DMS 273 (cell line): ENCODE measurements around the gene SGK2.

Source experiments
- DNase-seq: peaks from one replicate; lab custom pipeline; 2025; ENCODE audit not compliant: unreplicated experiment; lab: John Stamatoyannopoulos, UW

Gene SGK2

DNA sequence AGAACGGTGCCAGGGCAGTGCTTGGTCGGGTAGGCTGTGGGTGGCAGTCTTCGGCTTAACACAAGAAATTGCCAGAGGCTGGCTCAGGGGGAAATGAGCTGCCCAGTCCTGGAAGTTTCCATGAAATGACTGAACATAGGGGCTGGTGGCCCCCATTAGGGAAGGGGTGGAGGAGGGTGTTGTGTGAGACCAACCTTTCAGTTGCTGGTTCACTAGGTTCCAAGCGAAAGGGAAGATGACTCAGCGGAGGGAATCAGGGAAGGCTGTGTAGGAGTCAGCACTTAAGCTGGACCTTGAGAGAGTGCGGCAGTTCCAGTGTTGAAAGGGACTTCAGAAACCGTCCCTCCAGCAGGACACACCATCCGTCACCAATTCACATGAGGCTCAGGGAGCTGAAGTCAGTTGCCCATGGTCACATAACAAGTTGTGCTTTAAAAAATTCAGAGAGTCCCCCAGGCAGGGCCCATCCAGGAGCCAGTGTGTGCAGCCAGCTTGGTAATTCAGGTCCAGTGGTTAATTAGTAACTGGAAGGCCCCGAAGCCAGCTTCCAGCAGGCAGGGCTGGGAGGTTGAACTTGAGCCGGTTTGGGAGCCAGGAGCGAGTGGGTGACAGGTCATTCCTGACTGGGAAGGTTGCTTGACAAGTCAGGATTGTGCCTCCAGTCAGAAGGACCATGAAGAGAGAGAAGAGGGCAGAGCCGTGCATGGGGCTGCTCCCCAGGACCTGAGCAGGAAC lies at the start of gene SGK2:
SGK2 (plus strand) TSS at position 616 of the 735 bp plus-strand sequence. CDS start 7,469 bp downstream, outside the sequence.
- no peak for DNase-seq

- no peak for DNase-seq
Observed at GRCh38 chr20:43511879-43512278, 46.9 kb upstream of the SGK2 start.

GRCh38 chr20:43513372-43513930 lies 45.4 kb upstream of the SGK2 start:
- no peak for DNase-seq

DNA sequence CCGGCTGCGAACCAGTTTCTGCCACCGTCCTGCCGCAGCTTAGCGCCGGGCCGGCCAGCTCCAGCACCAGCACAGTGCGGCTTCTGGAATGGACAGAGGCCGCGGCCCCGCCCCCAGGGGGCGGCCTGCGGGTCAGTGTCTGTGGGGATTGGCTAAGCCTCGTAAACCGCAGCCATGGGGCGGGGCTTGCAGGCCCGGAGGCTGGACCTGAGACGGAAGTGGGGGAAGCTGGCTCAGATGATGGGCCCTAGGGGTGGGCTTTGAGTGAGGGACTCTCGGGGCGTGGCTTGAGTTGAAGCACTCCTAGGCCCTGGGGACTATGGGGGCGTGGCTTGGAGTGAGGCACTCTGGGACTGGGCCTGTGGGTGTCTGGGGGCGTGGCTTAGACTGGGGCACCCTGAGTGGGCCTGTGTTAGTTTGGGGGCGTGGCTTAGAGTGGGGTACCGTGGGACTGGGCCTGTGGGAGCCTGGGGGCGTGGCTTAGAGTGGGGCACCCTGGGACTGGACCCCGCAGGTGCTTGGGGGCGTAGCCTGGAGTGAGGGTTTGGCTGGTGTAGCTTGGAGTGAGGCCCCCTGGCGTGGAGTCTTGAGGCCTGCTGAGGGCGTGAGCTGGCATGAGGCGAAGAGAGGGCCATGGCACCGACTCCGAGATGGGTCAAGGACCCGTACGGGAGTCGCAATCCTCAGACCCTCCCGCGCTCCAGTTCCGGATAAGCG lies 44.7 kb upstream of the SGK2 start:
- peak; percentile 96 for DNase-seq

DNA sequence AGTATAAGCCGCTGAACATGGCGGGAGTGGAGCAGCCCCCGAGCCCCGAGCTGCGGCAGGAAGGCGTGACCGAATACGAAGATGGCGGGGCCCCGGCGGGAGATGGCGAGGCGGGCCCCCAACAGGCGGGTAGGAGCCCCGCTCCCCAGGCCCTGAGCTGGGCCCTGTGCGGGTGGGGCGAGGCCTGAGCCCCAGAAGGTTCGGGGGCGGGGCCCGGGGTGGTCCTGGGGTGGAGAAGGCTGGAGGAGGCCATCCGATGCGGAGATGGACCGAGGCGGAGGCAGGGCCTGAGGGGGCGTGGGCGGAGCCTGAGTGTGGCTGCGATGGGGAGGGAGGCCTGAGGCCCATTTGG lies 44.2 kb upstream of the SGK2 start:
- peak; percentile 52 for DNase-seq

DNA sequence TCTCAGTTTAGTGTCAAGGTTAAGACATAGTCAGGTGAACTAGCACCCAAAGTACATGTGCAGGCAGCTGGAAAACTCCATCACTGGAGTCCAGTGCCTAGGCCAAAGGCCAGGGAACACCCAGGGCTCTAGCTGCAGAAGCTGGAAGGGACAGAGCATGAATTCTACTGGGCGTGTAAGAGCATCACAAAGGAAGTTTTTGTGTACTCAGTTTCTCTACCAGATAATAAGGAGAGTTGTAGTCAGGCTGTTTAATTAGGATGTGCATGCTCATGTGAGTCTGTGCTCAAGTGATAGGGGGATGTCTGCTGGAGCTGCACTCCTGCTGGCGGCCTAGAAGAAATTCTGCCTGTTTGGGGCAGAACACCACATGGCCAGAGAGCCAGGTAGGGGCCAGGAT lies 43.2 kb upstream of the SGK2 start:
- DNase-seq, result no peak

DNA sequence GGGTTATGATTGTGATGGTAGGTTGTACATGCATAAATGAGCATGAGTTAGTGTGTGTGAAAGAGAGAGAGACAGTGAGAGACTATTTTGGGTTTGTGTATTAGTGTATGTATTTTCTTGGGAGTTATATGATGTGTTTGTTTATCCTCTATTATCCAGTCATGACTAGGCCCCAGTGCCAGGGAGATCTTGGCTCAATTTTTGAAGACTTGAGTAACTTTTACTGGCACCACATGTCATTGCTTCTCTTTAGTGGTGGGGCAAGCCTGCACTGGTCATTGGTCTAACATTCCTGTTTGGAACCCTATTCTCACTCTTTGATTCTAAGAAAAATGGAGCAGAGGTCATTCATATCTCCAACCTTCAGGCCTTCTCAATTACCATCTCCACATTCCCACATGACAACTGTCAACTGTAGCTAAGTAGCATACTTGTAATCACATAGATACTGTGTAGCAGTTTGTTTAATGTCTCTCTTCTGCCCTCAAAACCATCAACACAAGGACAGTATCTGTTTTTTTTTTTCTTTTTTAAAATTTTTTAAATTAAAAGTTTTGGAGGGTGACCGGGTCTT lies 42.5 kb upstream of the SGK2 start:
- DNase-seq, result no peak

DNA sequence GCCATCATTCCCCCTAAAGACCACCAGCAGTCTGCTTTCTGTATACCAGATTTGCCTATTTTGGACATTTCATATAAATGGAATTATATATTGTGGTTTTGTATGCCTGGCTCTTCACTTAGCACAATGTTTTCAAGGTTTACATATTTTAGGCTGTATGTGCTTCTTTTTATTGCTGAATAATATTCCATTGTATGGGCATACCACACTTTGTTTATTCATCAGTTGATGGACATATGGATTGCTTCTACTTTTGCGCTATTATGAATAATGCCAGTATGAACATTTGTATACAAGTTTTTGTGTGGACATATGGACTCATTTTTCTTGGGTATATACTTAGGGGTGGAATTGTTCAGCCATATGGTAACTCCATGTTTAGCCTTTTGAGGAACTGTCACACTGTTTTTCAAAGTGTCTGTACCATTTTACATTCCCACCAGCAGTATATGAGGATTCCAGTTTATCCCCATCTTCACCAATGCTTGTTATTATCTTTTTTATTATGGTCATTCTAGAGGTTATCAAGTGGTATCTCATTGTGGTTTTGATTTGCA lies 38.7 kb upstream of the SGK2 start:
- DNase-seq, result no peak

DNA sequence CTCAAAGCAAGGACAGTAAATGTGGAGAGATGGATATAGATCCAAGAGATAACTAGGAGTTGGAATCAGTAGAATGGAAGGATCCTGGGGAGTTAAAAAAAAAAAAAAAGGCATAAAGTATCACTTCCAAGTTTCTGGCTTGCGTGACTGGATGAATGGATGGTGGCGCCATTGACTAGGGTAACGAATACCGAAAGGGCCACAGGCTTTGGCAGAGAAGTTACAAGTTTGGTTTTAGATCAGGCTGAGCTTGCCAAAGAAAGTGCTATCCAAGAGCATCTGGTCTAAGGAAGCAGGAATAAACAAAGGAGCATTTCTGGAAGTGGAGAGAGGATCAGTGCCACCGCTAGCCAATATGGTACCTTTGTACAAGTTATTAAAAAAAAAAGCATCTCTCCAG lies 33.8 kb upstream of the SGK2 start:
- no peak for DNase-seq

- no peak for DNase-seq
Observed at GRCh38 chr20:43528258-43528875, 30.5 kb upstream of the SGK2 start.

DNA sequence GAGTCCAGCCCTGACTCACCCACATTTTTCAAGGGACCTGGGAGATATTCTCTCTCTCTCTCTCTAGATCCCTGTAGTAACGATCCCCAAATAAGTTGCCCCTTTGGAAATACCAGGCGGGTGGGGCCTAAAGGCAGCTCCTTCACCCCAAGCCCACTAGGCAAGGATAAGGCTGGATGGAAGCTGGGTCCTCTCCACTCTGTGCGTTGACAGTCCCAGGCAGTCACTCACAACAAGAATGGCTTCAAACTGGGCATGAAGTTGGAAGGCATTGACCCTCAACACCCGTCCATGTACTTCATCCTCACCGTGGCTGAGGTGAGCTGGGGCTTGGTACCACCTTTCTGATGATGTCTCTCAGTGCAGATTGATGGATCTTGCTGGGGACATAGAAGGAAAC lies 29.8 kb upstream of the SGK2 start:
- DNase-seq, result no peak

DNA sequence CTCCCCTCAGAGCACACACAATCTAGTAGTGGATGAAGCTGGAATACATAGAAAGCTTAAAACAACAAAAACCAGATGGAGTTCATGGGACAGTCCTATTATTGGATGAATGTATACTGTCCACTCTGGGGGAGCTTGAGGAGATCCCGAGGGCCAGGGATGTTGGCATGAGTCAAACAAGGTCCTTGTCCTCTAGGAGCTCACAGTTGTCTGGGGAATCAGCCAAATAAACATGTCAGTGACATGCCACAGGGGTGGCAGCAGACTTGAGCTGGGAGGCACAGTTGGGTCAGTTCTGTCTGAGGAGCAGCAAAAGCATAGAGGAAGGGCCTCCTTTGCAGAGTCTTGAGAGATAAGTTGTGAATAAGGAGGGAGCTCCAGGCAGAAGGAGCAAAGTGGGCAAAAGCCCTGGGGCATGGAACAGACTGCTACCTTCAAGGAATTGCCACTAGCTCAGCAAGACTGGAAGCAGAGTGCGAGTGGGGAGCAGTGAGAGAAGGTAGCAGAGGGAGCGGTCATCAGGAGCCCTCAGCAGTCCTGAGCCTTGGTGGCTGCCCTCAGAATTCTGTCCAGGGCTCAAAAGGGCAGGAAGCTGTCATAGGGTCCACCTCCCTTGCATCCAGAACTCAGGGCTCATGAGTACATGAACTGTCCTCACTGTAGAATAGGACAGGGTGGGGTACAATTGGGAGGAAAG lies 29.2 kb upstream of the SGK2 start:
- DNase-seq, result no peak

DNA sequence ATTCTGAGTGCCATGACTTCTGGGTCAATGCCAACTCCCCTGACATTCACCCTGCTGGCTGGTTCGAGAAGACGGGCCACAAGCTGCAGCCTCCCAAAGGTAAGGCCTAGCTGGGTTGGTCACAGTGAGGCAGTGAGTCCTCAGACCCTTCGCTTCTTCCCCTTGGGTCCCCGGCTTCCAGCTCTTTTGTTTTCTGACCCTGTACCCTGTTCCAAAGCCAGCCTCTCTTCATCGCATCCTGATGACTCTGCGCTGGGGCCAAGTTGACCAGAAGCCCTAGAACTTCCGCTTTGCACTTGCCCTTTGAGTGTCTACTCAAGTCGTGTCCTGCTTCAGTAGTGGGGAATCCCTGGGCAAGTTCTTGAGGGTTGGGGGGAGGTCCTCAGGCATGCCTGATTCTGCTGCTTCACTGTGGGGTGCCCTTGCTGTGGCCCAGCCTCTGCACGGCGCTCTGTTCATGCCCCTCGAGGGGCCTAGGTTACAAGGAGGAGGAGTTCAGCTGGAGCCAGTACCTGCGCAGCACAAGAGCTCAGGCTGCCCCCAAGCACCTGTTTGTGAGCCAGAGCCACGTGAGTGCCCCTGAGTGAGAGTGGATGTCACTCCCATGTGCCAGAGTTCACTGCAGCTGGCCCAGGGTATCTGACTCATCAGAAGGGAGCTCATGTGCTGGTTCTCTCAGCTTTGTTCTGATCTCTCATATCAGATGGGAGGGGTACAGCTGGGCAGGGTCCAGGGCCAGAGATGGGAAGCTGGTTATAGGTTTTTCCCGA lies 28.3 kb upstream of the SGK2 start:
- DNase-seq, result no peak

DNA sequence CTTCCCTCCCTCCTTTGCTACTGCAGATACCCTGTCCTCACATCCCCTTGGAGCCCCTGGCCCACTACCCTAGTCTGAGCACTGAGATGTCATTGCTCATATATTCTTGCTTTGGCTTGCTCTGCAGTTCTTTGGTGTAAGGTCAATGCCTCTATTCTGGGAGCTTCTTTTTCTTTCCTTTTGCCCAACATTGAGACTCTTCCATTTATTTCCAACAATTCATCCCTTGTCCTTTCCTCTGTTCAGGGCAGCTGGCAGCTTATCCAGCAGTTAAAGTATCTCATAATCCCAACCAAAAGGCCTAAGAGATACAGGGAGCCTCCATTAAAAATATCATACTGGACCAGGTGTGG lies 27.8 kb upstream of the SGK2 start:
- DNase-seq, result no peak

DNA sequence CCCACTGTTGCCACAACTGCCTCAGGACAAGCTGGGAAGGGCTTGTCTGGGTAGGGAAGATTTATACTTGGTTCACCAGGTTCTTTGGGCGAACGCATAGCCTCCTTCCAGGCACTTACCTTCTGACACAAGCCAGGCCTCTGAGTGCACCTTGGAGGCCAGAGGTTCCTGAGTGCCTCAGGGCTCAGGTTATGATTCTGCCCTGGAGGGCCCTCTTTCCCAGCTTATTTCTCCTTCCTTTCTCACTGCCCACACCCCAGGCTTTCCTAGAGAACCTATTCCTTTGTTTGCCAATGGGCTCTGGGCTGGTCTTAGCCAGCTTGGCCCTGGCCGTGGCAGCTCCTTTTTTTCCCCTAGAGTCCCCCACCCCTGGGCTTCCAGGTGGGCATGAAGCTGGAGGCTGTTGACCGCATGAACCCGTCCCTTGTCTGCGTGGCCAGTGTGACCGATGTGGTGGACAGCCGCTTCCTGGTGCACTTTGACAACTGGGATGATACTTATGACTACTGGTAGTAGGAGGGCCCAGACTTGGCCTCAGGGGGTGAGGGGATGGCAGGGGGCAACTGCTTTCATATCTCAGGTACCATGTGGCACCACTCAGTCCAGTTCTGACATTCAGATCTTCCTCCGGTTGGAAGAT lies 26.3 kb upstream of the SGK2 start:
- no peak for DNase-seq

DNA sequence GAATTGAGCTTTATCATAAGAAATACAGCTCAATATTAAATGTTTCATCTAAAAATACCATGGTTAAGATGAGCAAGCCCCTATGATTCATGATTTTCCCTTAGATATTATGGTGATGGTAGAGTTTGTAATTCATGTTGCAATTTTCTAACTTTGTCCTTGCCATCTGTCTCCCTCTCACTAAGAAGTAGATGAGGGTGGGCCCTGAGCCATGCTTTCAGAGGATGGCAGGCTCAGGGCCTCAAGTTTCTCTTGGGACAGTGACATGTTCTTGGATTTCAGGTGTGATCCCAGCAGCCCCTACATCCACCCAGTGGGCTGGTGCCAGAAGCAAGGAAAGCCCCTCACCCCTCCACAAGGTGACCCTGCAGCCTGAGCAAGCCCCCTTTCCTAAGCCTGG lies 25.8 kb upstream of the SGK2 start:
- no peak for DNase-seq

DNA sequence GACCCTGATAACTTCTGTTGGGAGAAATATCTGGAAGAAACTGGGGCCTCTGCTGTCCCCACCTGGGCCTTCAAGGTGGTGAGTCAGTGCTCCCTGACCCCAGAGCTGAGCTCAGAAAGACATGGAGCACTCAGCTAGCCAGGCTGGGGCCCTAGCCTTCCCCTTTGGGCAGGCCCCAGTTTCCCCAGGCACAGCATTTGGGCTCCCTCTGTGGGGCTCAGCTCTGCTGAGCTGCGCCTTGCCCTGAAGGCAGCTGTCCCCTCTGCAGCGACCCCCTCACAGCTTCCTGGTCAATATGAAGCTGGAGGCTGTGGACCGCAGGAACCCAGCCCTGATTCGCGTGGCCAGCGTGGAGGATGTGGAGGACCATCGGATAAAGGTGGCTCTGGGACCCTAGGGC lies 24.8 kb upstream of the SGK2 start:
- DNase-seq, result no peak

DNA sequence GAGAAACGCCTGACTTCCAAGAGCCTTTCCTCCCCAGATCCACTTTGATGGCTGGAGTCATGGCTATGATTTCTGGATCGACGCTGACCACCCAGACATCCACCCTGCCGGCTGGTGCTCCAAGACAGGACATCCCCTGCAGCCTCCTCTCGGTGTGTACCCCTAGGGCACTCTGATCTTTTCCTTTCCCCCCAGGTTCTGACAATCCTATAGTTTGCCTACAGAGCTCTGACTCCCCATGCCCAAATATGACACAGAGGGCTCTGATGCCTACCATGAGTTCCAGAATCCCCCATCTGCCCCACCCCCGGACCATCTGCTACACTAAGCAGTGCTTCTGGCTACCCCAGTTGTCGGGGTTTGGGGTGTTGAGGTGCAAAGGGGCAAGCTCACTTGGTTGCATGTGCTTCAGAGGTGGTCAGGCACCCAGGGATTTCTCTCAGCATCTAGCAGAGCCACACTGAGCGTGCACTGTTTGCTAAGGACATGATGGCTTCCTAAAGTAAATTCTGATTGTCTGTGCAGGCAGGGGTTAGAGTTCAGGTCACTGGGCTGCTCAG lies 24.0 kb upstream of the SGK2 start:
- no peak for DNase-seq

GRCh38 chr20:43535370-43536004 lies 23.3 kb upstream of the SGK2 start:
- no peak for DNase-seq
